DOHH2 (cell line): ENCODE results near the gene SLC38A11.

ENCODE experiments used
- H3F3A ChIP-seq: fragments of 200-600 bp; sonication (generic), shearing (Covaris generic); 2 replicates; pipeline ENCODE4 v1.6.0; 2016; ENCODE audit warnings: antibody characterized with exemption, mild to moderate bottlenecking; ENCODE audit not compliant: control insufficient read depth, insufficient read depth
- H3K27ac ChIP-seq: fragments of 200-600 bp; sonication (generic); 2 replicates; pipeline ENCODE4 v1.5.1; 2014; ENCODE audit warnings: low read depth, mild to moderate bottlenecking, low read length, moderate library complexity
- H3K27me3 ChIP-seq: fragments of 200-600 bp; sonication (generic); 2 replicates; pipeline ENCODE4 v1.6.1; 2014; ENCODE audit warnings: mild to moderate bottlenecking, low read length, mixed read lengths; ENCODE audit not compliant: control insufficient read depth
- H3K36me3 ChIP-seq: fragments of 200-600 bp; sonication (generic); 2 replicates; pipeline ENCODE4 v1.6.1; 2014; ENCODE audit warnings: mild to moderate bottlenecking, low read length, moderate library complexity, mixed read lengths; ENCODE audit not compliant: control insufficient read depth
- H3K4me1 ChIP-seq: fragments of 200-600 bp; sonication (generic); 2 replicates; pipeline ENCODE4 v1.6.1; 2014; ENCODE audit warnings: mild to moderate bottlenecking, low read length, mixed read lengths; ENCODE audit not compliant: control insufficient read depth
- H3K4me2 ChIP-seq: fragments of 200-600 bp; sonication (generic); 2 replicates; pipeline ENCODE4 v1.6.0; 2014; ENCODE audit warnings: mild to moderate bottlenecking, low read length, moderate library complexity
- H3K4me3 ChIP-seq: fragments of 200-600 bp; sonication (generic); 2 replicates; pipeline ENCODE4 v1.5.1; 2014; ENCODE audit warnings: mild to moderate bottlenecking, low read length, mixed read lengths
- H3K79me2 ChIP-seq: fragments of 200-600 bp; sonication (generic); 2 replicates; pipeline ENCODE4 v1.6.1; 2014; ENCODE audit warnings: mild to moderate bottlenecking, low read length, mixed read lengths; ENCODE audit not compliant: control insufficient read depth
- H3K9me2 ChIP-seq: fragments of 200-600 bp; sonication (generic); replicated peaks from 2 replicates; pipeline ENCODE4 v1.6.1; 2014; ENCODE audit warnings: mild to moderate bottlenecking, low read length, mixed read lengths; ENCODE audit not compliant: control insufficient read depth
- H3K9me3 ChIP-seq: fragments of 200-600 bp; sonication (generic); 2 replicates; pipeline ENCODE4 v1.6.1; 2014; ENCODE audit warnings: antibody characterized with exemption, low read length, mixed read lengths; ENCODE audit not compliant: control insufficient read depth, insufficient read depth
- H4K20me1 ChIP-seq: fragments of 200-600 bp; sonication (generic); 2 replicates; pipeline ENCODE4 v1.6.0; 2014; ENCODE audit warnings: low read depth, mild to moderate bottlenecking, antibody characterized with exemption, low read length, moderate library complexity; ENCODE audit not compliant: control insufficient read depth, insufficient read depth
- CTCF ChIP-seq: fragments of 200-600 bp; sonication (generic); IDR thresholded peaks from one replicate; pipeline ENCODE4 v1.5.1; 2014; ENCODE audit warnings: antibody characterized with exemption, mild to moderate bottlenecking, low read depth, low read length; ENCODE audit not compliant: poor library complexity, severe bottlenecking
- EZH2phosphoT487 ChIP-seq: fragments of 200-600 bp; sonication (generic); IDR thresholded peaks from 2 replicates; pipeline ENCODE4 v1.6.1; 2017; ENCODE audit warnings: borderline replicate concordance, mild to moderate bottlenecking, antibody characterized with exemption, low read length, moderate library complexity, mixed read lengths

SLC38A11 gene

DNA sequence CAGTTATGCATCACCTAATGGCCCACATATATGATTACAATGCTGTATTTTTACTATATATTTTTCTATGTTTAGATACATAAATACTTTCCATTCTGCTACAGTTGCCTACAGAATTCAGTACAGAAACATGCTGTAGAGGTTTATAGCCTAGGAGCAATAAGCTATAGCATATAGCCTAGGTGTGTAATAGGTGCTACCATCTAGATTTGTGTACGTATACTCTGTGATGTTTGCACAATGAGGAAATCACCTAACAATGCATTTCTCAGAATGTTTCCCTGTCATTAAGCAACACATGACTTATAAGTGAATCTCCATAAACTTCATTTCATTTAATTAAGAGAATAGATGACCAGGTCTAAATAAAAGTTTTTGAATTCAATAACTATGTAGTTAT lies 43.5 kb downstream of the SLC38A11 start:
- Histone ChIP-seq H3K4me2 (no peak overlapping the region), H3K4me1 (peaks cover 10% of the 10 kb centered on the region), H3K36me3 (no peaks in the 10 kb centered on the region), H3K9me3 (no peaks in the 10 kb centered on the region), H3K9me2 (no peaks in the 10 kb centered on the region), H3K79me2 (no peaks in the 10 kb centered on the region), H3F3A (no peaks in the 10 kb centered on the region), H3K27ac (no peak overlapping the region), H3K27me3 (no peaks in the 10 kb centered on the region), H4K20me1 (no peaks in the 10 kb centered on the region), H3K4me3 (no peak overlapping the region)
- TF ChIP-seq CTCF: no peak
- TF ChIP-seq EZH2phosphoT487: no peak

GRCh38 chr2:164910101-164910899 lies 45.0 kb downstream of the SLC38A11 start:
- peaks cover 10% of the 10 kb centered on the region for H3K4me1 ChIP-seq
- no peaks in the 10 kb centered on the region for H3K9me3 ChIP-seq
- H3K36me3 ChIP-seq: no peaks in the 10 kb centered on the region
- no peaks in the 10 kb centered on the region for H3F3A ChIP-seq
- no peak overlapping the region for H3K4me3 ChIP-seq
- H3K27me3 ChIP-seq: no peaks in the 10 kb centered on the region
- H3K27ac ChIP-seq: no peak overlapping the region
- H3K4me2 ChIP-seq: peak overlapping the region; percentile 25; the same call in 1 of the 2 replicates
- H3K79me2 ChIP-seq: no peaks in the 10 kb centered on the region
- no peaks in the 10 kb centered on the region for H3K9me2 ChIP-seq
- TF ChIP-seq EZH2phosphoT487 (no peak), CTCF (no peak)
- no peaks in the 10 kb centered on the region for H4K20me1 ChIP-seq

DNA sequence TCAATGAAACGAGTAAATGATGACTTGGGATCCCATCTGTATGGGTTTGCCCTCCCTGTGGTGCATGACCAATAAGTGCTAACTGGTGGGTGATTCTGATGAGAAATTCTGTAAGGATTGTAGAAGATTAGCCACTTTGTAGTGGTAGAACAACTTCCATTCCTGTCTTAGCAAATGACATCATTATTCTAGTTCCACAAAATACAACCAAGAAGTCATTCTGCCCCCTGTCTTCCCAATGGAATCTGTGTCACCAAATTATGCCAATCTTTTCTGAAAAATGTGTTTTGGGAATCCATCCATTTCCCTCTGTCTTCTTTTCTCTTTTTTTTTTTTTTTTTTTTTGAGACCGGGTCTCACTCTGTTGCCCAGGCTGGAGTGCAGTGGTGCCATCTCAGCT lies 48.4 kb downstream of the SLC38A11 start:
- Histone ChIP-seq H3K27ac (no peak overlapping the region), H3K9me2 (no peaks in the 10 kb centered on the region), H3K27me3 (no peaks in the 10 kb centered on the region), H3K4me3 (no peak overlapping the region), H3K4me1 (peaks cover 10% of the 10 kb centered on the region), H4K20me1 (no peaks in the 10 kb centered on the region), H3K36me3 (no peaks in the 10 kb centered on the region), H3K9me3 (no peaks in the 10 kb centered on the region), H3F3A (no peaks in the 10 kb centered on the region), H3K79me2 (no peaks in the 10 kb centered on the region), H3K4me2 (no peak overlapping the region)
- no peak for TF ChIP-seq CTCF
- no peak for TF ChIP-seq EZH2phosphoT487
